Stimulated activated CD4-positive, alpha-beta T cell treated with anti-CD3 and anti-CD28 coated beads, Interleukin-12 subunit alpha, Interleukin-12 subunit beta, amount 100 ng/mL, for 48 hours (primary cell): ENCODE measurements around the gene PAMR1.

Experiments
- DNase-seq, 3 donors: peaks; one replicate each; pipeline ENCODE4 v3.0.0-alpha.2; 2020; ENCODE audit warnings: low read depth in 2 of 3, low spot score in 1 of 3

The PAMR1 gene

DNA sequence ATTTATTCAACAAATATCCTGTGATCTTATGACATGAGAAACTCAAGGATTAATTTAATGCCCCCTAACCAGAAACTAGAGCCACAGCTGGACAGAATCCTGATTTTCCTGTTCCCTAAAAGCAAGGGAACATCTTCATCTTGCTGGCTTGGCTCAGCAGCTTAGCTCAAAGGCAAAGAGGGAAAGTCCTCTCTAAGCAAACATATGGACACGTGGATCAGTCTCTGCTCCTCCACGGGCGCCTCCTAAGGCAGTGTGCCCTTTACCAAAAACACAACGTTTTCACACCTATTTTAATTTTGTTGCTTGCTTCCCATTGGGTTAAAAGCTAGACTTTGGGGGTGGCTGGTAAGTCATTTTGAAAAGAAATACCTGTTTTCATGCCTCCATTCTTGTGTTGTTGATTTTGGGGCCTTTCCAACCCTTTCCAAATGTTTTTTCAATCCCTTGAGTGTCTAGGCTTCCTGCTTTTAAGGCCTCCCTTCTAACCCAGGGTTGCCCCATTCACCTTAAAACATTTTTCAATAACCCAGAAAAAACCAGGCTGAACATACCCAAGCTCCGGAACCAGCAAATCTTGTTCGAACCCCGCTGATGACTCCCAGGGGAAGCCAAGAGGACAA lies 121.5 kb downstream of the PAMR1 start:
- no peak for DNase-seq

GRCh38 chr11:35402751-35403660 lies 122.4 kb downstream of the PAMR1 start:
- no peak for DNase-seq

- no peak for DNase-seq
Observed at GRCh38 chr11:35398881-35399280, 126.5 kb downstream of the PAMR1 start.

DNA sequence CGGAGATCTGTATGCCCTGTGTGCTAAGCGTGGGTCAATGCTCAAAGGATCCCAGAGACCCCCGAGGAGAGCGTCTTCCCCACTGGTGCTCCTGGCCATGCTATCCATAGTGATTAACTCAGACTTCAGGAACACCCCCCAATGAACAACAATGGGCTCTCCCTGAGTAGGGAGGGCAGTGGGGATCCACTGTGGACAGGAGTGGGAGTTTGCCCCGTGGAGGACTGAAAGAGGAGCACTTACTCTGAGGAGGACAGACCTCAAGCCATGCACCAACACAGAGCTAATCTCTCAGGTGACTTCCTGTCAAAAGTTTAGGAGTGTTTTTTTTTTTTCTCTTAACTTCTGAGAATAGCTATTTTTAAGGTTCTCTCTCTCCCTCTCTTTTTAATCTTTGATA lies 130.5 kb downstream of the PAMR1 start:
- no peak for DNase-seq

DNA sequence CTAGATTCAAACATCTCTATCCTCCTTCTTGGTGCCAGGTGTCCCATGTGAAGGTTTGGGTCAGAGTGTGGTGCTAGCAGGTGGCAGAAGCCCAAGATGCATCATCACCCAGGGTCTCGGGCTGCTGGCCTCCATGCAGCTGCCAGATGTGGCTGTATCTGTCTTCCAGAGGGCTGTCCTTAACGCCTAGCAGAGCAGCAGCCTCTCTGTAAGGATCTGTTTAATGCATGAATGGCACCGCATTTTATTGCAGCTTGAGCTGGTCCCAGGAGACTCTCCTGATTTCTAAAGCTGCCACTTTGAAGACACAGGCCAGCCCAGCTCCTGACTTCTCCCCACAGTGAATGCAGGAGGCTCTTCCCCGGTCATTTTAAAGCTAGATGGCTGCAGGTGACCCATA lies 132.3 kb downstream of the PAMR1 start:
- DNase-seq: no peak

DNA sequence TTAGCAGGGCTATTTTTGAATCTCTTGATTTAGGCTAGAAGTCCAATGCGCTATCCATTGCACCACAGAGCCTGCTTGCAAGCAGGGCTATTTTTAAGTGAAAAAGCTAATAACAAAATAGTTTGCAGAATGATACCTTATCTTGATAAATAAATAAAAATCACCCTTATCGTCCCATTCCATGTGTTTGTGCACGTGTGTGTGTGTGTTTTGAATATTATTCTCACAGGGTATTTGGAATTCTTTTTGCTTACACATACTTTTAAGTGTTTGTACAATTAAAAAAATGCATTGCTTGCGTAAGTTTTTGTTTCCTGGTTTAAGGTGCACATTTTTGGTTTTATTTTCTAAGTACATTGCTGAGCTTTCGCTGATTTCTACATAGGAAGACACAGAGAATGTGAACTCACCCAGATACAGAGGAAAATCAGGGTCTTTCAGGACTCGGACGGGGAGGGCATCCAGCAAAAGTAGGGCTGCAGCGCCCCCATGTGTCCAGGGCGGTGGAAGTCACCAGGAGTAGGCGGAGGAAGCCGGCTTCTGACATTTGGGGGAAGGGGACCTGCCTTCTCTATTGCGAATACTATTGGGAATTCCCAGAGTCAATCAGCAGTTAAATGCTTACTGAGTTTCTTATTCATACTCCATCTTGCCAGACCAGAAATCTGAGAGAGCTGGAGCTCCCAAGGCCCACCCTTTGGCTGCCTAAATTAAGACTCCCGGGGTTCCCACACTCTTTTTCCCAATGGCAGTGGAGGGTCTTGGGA lies 133.3 kb downstream of the PAMR1 start:
- DNase-seq: peak; percentile 73 to 91 (median 81)

DNA sequence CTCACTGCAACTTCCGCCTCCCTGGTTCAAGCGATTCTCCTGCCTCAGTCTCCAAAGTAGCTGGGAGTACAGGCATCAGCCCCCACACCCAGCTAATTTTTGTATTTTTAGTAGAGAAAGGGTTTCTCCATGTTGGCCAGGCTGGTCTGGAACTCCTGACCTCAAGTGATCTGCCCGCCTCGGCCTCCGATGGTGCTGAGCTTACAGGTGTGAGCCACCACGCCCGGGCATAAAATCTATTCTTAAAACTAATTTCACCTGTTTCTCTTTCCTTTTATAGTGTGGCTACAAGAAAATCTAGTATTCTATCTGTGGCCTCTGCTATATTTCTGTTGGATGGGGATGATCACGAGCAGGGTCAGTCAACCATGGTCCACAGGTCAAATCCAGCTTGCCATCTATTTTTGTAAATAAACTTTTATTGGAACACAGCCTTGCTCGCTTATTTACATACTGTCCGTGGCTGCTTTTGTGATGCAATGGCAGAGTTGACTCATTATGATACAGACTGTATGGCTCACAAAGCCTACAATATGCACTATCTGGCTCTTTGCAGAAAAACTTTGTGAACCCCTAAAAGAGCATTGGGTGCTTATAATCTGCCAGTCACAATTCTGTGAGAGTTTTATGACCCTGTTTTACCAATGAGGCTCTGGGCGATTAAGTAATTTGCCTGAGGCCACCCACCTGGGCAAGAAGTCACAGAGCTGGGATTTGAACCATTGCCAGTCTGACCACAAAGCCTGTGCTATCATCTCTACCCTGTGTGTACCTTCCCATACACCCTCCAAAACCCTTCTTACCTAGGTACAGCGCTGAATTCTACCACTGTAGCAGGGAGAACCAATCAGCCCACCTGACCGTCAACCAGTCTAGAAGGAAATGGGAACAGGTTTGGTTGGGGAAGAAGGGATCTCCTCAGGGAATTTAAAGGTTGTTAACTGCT lies 134.4 kb downstream of the PAMR1 start:
- peak in 2 of 3 donors; percentile 30 to 70 for DNase-seq

GRCh38 chr11:35389897-35390465 lies 135.4 kb downstream of the PAMR1 start:
- DNase-seq: peak; percentile 11 to 19 (median 18)

DNA sequence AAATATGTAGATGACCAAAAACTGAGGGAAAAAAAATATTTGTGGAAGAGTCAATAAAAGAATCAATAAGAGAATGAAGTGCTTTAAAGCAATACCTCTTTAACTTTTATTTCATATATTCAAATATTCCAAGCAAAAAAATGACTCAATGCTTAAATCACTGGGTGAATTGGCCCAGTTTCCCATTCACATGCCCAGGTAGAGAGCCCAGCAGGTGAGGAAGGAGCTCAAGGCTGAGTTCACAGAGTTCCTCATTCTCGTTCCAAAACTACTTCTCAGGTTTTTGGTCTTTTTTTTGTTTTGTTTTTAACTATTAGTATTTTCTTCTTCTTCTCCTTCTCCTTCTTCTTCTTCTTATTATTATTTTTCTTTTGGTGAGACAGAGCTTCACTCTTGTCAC lies 136.3 kb downstream of the PAMR1 start:
- DNase-seq: no peak

DNA sequence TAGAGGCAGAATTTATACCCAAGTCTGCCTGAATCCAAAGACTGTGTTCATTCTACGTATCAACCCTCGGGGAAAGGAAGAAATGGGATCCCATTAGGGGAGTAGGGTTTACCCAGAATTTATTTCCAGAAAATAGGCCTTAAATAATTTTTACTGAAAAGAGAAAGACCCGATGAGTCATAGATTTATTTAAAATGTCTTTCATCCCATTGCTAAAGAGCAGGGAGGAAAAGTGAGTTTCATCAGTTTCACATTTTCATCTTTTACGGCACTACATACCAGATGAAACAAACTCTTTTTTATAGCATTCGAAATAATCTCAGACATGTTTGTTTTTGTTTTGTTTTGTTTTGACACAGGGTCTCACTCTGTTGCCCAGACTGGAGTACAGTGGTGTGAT lies 137.4 kb downstream of the PAMR1 start:
- DNase-seq: no peak

GRCh38 chr11:35387111-35387982 lies 138.1 kb downstream of the PAMR1 start:
- DNase-seq: no peak

GRCh38 chr11:35383953-35384352 lies 141.5 kb downstream of the PAMR1 start:
- DNase-seq: no peak
